Stomach (tissue), 9 donors: ENCODE data around the gene DCTPP1. TPM values are rescaled to one million over a fixed set of nuclear protein-coding genes. Genes with fewer than 3 reads are reported as not detected.

Experiments
- DNase-seq, 2 donors: peaks; one replicate each; pipeline versions ENCODE4 v3.0.0 to v3.0.0-alpha.2; 2013 to 2019
- H3K27ac ChIP-seq, 5 donors: fragments of 200-600 bp in 4 of 5; sonication (generic) in 4 of 5; one replicate each; pipeline ENCODE4 v1.5.1; 2013 to 2019; ENCODE audit warnings: mild to moderate bottlenecking in 1 of 5, moderate library complexity in 1 of 5
- H3K27me3 ChIP-seq, 3 donors: fragments of 200-600 bp; sonication (generic); one replicate each; pipeline ENCODE4 v1.5.1; 2017 to 2019; ENCODE audit warnings: mixed run types in 1 of 3
- H3K36me3 ChIP-seq, 4 donors: fragments of 200-600 bp; sonication (generic); 1 replicate in 3 of 4; 2 replicates in 1 of 4; pipeline ENCODE4 v1.5.1; 2016 to 2019
- H3K4me1 ChIP-seq, 4 donors: fragments of 200-600 bp; sonication (generic); one replicate each; pipeline ENCODE4 v1.5.1; 2016 to 2019
- H3K4me3 ChIP-seq, 4 donors: fragments of 200-600 bp; sonication (generic) in 3 of 4; one replicate each; pipeline ENCODE4 v1.5.1; 2016 to 2019; ENCODE audit warnings: mild to moderate bottlenecking in 1 of 4
- H3K9me3 ChIP-seq, 4 donors: fragments of 200-600 bp; sonication (generic); one replicate each; pipeline ENCODE4 v1.5.1; 2016 to 2019
- EP300 ChIP-seq: sonication (generic); formaldehyde crosslinking; IDR thresholded peaks from one replicate; pipeline ENCODE4 v1.6.1; 2017; ENCODE audit warnings: antibody characterized with exemption
- POLR2A ChIP-seq, 4 donors: fragments of 450-650 bp; IDR thresholded peaks; one replicate each; pipeline ENCODE4 v1.6.1; 2016; ENCODE audit warnings: antibody characterized with exemption in 4 of 4, control low read depth in 2 of 4, mild to moderate bottlenecking in 1 of 4, moderate library complexity in 1 of 4
- POLR2AphosphoS5 ChIP-seq, 3 donors: sonication (generic); formaldehyde crosslinking; IDR thresholded peaks; one replicate each; pipeline ENCODE4 v1.6.1; 2016; ENCODE audit warnings: antibody characterized with exemption in 3 of 3
- WGBS, 5 donors: extraction: QIAGEN DNeasy Blood & Tissue Kit in 3 of 5; methylation state at CpG; one replicate each; pipeline versions ENCODE4 v1.1.5 to v1.1.7; 2013 to 2018; 5-methylcytosine and 5-hydroxymethylcytosine counted together
- intact Hi-C: fragments of 100-400 bp; cut with DNase I; formaldehyde crosslinking; loops from one replicate; pipeline ENCODE4 v1.15.1; 2023; ENCODE audit warnings: low total_unique reads
- polyA plus RNA-seq, 3 donors: library from polyadenylated mRNA; stranded (reverse); fragments of 200-250 nt; gene quantifications; one replicate each; pipeline ENCODE4 v1.2.3, GENCODE V29; 2013
- small RNA-seq, 4 donors: library from RNA; depleted of rRNA; stranded (forward); fragments of <200 nt; gene quantifications; one replicate each; pipeline ENCODE3, GENCODE V24; 2016
- total RNA-seq, 5 donors: library from RNA; depleted of rRNA; stranded (reverse); fragments of >200 nt; gene quantifications; one replicate each; pipeline versions ENCODE4 v1.1.0 to v1.2.3, GENCODE V29; 2014 to 2016
- TF ChIP-seq, protein P1 (sequence below), 7 experiments: fragments of 450-650 bp in 4 of 7; fragments of 200-600 bp in 3 of 7; sonication (generic) in 3 of 7; IDR thresholded peaks; one replicate each; pipeline ENCODE4 v1.5.1; 2016 to 2019; ENCODE audit warnings: antibody characterized with exemption in 7 of 7, control low read depth in 2 of 7, mild to moderate bottlenecking in 1 of 7
- donor health status: healthy with polysubstance abuse.
- donor health status: Bipolar disorder and iron deficiency.
- donor health status: healthy.

DCTPP1 gene
- total and polyA plus RNA-seq, 8 donors, result 15.5 to 50.2 (median 35.9) TPM; not detected in 1

DNA sequence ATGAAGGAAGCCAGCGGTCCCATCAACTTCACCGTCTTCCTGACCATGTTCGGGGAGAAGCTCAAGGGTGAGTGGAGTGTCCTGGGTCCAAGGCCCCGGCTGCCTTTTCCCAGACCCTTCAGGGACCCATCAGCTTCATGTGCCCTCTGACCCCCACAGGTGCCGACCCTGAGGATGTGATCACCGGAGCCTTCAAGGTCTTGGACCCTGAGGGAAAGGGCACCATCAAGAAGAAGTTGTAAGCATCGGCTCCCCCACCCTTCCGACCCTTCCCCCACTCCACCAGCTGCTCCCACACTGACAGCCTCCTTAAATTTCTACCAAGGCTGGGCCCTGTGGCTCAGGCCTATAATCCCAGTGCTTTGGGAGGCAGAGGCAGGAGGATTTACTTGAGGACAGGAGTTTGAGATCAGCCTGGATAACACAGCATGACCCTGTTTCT lies 53.3 kb downstream of the DCTPP1 start:
- H3K9me3 ChIP-seq, result no peaks in the 10 kb centered on the region
- H3K4me3 ChIP-seq, result no peak overlapping the region
- H3K27me3 ChIP-seq, result no peaks in the 10 kb centered on the region
- peak overlapping the region in 4 of 5 donors; percentile 98 to 100 (median 98) for H3K27ac ChIP-seq
- H3K36me3 ChIP-seq, result no peaks in the 10 kb centered on the region
- peaks cover 21 to 36% (median 32%) of the 10 kb centered on the region in 4 donors for H3K4me1 ChIP-seq
- TF ChIP-seq POLR2A (IDR thresholded peaks at IDR 0.05), result no peak
- TF ChIP-seq, protein P1, sequence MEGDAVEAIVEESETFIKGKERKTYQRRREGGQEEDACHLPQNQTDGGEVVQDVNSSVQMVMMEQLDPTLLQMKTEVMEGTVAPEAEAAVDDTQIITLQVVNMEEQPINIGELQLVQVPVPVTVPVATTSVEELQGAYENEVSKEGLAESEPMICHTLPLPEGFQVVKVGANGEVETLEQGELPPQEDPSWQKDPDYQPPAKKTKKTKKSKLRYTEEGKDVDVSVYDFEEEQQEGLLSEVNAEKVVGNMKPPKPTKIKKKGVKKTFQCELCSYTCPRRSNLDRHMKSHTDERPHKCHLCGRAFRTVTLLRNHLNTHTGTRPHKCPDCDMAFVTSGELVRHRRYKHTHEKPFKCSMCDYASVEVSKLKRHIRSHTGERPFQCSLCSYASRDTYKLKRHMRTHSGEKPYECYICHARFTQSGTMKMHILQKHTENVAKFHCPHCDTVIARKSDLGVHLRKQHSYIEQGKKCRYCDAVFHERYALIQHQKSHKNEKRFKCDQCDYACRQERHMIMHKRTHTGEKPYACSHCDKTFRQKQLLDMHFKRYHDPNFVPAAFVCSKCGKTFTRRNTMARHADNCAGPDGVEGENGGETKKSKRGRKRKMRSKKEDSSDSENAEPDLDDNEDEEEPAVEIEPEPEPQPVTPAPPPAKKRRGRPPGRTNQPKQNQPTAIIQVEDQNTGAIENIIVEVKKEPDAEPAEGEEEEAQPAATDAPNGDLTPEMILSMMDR (IDR thresholded peaks at IDR 0.05), result no peak
- TF ChIP-seq POLR2AphosphoS5 (IDR thresholded peaks at IDR 0.05), result no peak
- no peak for TF ChIP-seq EP300
- 90 to 95% (median 92%) methylated on average over 7 to 8 of the region's 8 CpGs for WGBS, 5 donors
- DNase-seq, result no peak
- intact Hi-C loops, result no loop called here

DNA sequence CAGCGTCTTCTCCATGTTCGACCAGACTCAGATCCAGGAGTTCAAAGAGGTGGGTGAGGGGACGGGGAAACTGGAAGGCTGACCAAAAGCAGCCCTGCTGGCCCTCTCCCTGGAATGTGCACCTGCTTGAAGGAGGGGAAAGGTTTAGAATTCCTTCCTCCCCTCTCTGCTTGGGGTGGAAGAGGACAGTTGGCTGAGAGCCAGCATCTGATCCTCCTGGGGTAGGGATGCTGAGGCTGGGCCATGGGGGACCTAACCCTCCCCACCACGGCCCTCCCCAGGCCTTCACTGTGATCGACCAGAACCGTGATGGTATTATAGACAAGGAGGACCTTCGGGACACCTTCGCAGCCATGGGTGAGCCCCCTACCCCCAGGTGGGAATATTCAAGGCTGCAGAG lies 54.0 kb downstream of the DCTPP1 start:
- intact Hi-C loops, result no loop called here
- 88 to 95% (median 91%) methylated on average over 8 of the region's 8 CpGs for WGBS, 5 donors
- no peaks in the 10 kb centered on the region for H3K36me3 ChIP-seq
- TF ChIP-seq POLR2A (IDR thresholded peaks at IDR 0.05) (no peak), EP300 (no peak), POLR2AphosphoS5 (IDR thresholded peaks at IDR 0.05) (no peak)
- TF ChIP-seq, protein P1 (IDR thresholded peaks at IDR 0.05), result no peak
- DNase-seq, result no peak
- H3K27ac ChIP-seq, result peak overlapping the region in 2 of 5 donors; percentile 98 to 100
- no peak overlapping the region for H3K4me3 ChIP-seq
- peaks cover 24 to 36% (median 30%) of the 10 kb centered on the region in 4 donors for H3K4me1 ChIP-seq
- H3K27me3 ChIP-seq, result no peaks in the 10 kb centered on the region
- H3K9me3 ChIP-seq, result no peaks in the 10 kb centered on the region

DNA sequence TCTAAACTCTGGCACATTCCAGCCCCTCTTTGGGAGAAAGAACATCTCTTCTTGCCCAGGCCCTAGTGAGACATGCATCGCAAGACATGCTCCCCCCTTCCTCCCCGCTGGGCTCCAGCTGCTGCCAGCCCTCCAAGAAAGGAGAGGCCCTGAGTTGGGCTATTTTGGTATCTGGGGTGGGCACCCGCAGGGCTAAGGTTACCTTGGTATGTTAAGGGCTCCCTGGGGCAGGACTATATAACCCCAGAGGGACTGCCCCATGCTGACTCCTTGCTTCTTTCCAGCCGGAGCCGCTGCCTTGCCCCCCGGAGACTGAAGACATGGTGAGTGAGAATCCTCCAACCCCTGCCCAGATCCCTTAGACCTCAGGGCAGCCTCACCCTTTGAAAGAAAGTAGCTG lies 55.3 kb downstream of the DCTPP1 start, which contains the start of gene MYL11:
MYL11 (plus strand) TSS at position 265 of the 400 bp plus-strand sequence; CDS start at position 321, 56 bp downstream.
- TF ChIP-seq EP300 (no peak), POLR2A (IDR thresholded peaks at IDR 0.05) (no peak), POLR2AphosphoS5 (IDR thresholded peaks at IDR 0.05) (no peak)
- TF ChIP-seq, protein P1 (IDR thresholded peaks at IDR 0.05), result no peak
- peaks cover 22 to 31% (median 25%) of the 10 kb centered on the region in 4 donors for H3K4me1 ChIP-seq
- no peak within 1 kb of the TSS for H3K4me3 ChIP-seq
- no peaks in the 10 kb centered on the region for H3K27me3 ChIP-seq
- WGBS, 5 donors, result 87 to 93% (median 93%) methylated on average over 6 of the region's 6 CpGs
- no peaks in the 10 kb centered on the region for H3K36me3 ChIP-seq
- H3K9me3 ChIP-seq, result no peaks in the 10 kb centered on the region
- H3K27ac ChIP-seq, result no peak within 1 kb of the TSS
- intact Hi-C loops, result no loop called here
- no peak for DNase-seq

Small RNA genes within 50 kb of the gene (small RNA-seq; reads per million reads assigned to genes)
- 0 reads per million in 4 donors for gene RF00019
- 0 to 0.31 (median 0) reads per million in 4 donors for gene RF00406

Other genes with a start within 250 kb of the DCTPP1 start
- gene CORO1A, start 246.4 kb downstream of the DCTPP1 start, total RNA-seq, result 10 to 100 TPM; 13.0 to 30.3 (median 18.7) TPM
- 10 to 100 TPM; 34.2 to 42.5 (median 37.3) TPM for gene CORO1A, start 246.4 kb downstream of the DCTPP1 start, polyA plus RNA-seq
- 100 to 1,000 TPM in 2 of 5 donors, 10 to 100 TPM in 2, not detected in 1; 21.3 to 415 (median 168) TPM for gene BOLA2B, start 236.4 kb downstream of the DCTPP1 start, total RNA-seq
- 100 to 1,000 TPM; 281 to 322 (median 321) TPM for gene BOLA2B, start 236.4 kb downstream of the DCTPP1 start, polyA plus RNA-seq
- 10 to 100 TPM in 3 of 5 donors, 1 to 10 TPM in 2; 2.3 to 86.9 (median 19.0) TPM for gene SLX1A, start 236.2 kb downstream of the DCTPP1 start, total RNA-seq
- gene SLX1A, start 236.2 kb downstream of the DCTPP1 start, polyA plus RNA-seq, result 10 to 100 TPM; 80.8 to 86.0 (median 84.2) TPM
- gene SULT1A3, start 230.8 kb downstream of the DCTPP1 start, total RNA-seq, result 100 to 1,000 TPM in 1 of 5 donors, 10 to 100 TPM in 3, 1 to 10 TPM in 1; 4.2 to 118 (median 63.6) TPM
- gene SULT1A3, start 230.8 kb downstream of the DCTPP1 start, polyA plus RNA-seq, result 10 to 100 TPM; 23.8 to 53.2 (median 42.2) TPM
- 1 to 10 TPM in 4 of 5 donors, not detected in 1; 1.6 to 6.4 (median 3.0) TPM for gene NPIPB13, start 181.6 kb downstream of the DCTPP1 start, total RNA-seq
- 1 to 10 TPM; 1.7 to 5.5 (median 2.6) TPM for gene NPIPB13, start 181.6 kb downstream of the DCTPP1 start, polyA plus RNA-seq
- gene CD2BP2, start 74.7 kb downstream of the DCTPP1 start, total RNA-seq, result 10 to 100 TPM in 4 of 5 donors, 1 to 10 TPM in 1; 8.8 to 30.8 (median 18.3) TPM
- 10 to 100 TPM; 37.1 to 45.2 (median 41.4) TPM for gene CD2BP2, start 74.7 kb downstream of the DCTPP1 start, polyA plus RNA-seq
- gene TBC1D10B, start 59.5 kb downstream of the DCTPP1 start, total RNA-seq, result 10 to 100 TPM; 25.1 to 89.2 (median 33.2) TPM
- 10 to 100 TPM; 20.5 to 25.0 (median 22.0) TPM for gene TBC1D10B, start 59.5 kb downstream of the DCTPP1 start, polyA plus RNA-seq
- gene MYL11, start 55.2 kb downstream of the DCTPP1 start, total RNA-seq, result not detected
- gene MYL11, start 55.2 kb downstream of the DCTPP1 start, polyA plus RNA-seq, result 1 to 10 TPM in 2 of 3 donors, not detected in 1; 1.6 to 4.7 TPM
- 1 to 10 TPM in 3 of 5 donors, under 1 TPM in 1, not detected in 1; 0.72 to 6.2 (median 3.9) TPM for gene SEPTIN1, start 47.5 kb downstream of the DCTPP1 start, total RNA-seq
- 10 to 100 TPM in 1 of 3 donors, 1 to 10 TPM in 2; 5.2 to 10.5 (median 7.0) TPM for gene SEPTIN1, start 47.5 kb downstream of the DCTPP1 start, polyA plus RNA-seq
- 10 to 100 TPM in 1 of 5 donors, 1 to 10 TPM in 4; 4.0 to 33.6 (median 5.4) TPM for gene ZNF48, start 34.6 kb downstream of the DCTPP1 start, total RNA-seq
- 1 to 10 TPM; 3.9 to 5.5 (median 4.6) TPM for gene ZNF48, start 34.6 kb downstream of the DCTPP1 start, polyA plus RNA-seq
- 10 to 100 TPM in 2 of 5 donors, 1 to 10 TPM in 3; 1.2 to 28.7 (median 6.7) TPM for gene ZNF771, start 22.4 kb downstream of the DCTPP1 start, total RNA-seq
- gene ZNF771, start 22.4 kb downstream of the DCTPP1 start, polyA plus RNA-seq, result 10 to 100 TPM in 1 of 3 donors, 1 to 10 TPM in 2; 3.4 to 11.0 (median 6.5) TPM
- gene SEPHS2, start 15.8 kb upstream of the DCTPP1 start, total RNA-seq, result 100 to 1,000 TPM in 1 of 5 donors, 10 to 100 TPM in 4; 30.7 to 167 (median 41.4) TPM
- gene SEPHS2, start 15.8 kb upstream of the DCTPP1 start, polyA plus RNA-seq, result 10 to 100 TPM; 36.8 to 66.1 (median 61.1) TPM
- 100 to 1,000 TPM in 1 of 5 donors, 10 to 100 TPM in 2, 1 to 10 TPM in 2; 5.8 to 256 (median 11.3) TPM for gene ITGAL, start 42.7 kb upstream of the DCTPP1 start, total RNA-seq
- gene ITGAL, start 42.7 kb upstream of the DCTPP1 start, polyA plus RNA-seq, result 1 to 10 TPM; 1.2 to 4.3 (median 1.2) TPM
- gene ZNF768, start 96.5 kb upstream of the DCTPP1 start, total RNA-seq, result 10 to 100 TPM; 11.9 to 75.0 (median 30.0) TPM
- 10 to 100 TPM; 27.0 to 33.2 (median 32.7) TPM for gene ZNF768, start 96.5 kb upstream of the DCTPP1 start, polyA plus RNA-seq
- gene ZNF747, start 104.8 kb upstream of the DCTPP1 start, total RNA-seq, result 10 to 100 TPM; 10.3 to 18.7 (median 12.9) TPM
- 1 to 10 TPM; 6.2 to 7.8 (median 7.3) TPM for gene ZNF747, start 104.8 kb upstream of the DCTPP1 start, polyA plus RNA-seq
- gene ZNF764, start 128.3 kb upstream of the DCTPP1 start, total RNA-seq, result 100 to 1,000 TPM in 1 of 5 donors, 10 to 100 TPM in 3, 1 to 10 TPM in 1; 3.5 to 107 (median 13.4) TPM
- 1 to 10 TPM; 3.9 to 7.8 (median 6.8) TPM for gene ZNF764, start 128.3 kb upstream of the DCTPP1 start, polyA plus RNA-seq
- gene ZNF688, start 141.7 kb upstream of the DCTPP1 start, total RNA-seq, result 100 to 1,000 TPM in 1 of 5 donors, 10 to 100 TPM in 3, 1 to 10 TPM in 1; 9.4 to 123 (median 18.3) TPM
- 10 to 100 TPM; 25.2 to 26.1 (median 25.3) TPM for gene ZNF688, start 141.7 kb upstream of the DCTPP1 start, polyA plus RNA-seq
- 10 to 100 TPM in 3 of 5 donors, 1 to 10 TPM in 2; 7.8 to 49.0 (median 10.3) TPM for gene ZNF785, start 155.7 kb upstream of the DCTPP1 start, total RNA-seq
- gene ZNF785, start 155.7 kb upstream of the DCTPP1 start, polyA plus RNA-seq, result 1 to 10 TPM; 3.8 to 5.4 (median 4.6) TPM
- gene ZNF689, start 180.4 kb upstream of the DCTPP1 start, total RNA-seq, result 10 to 100 TPM in 2 of 5 donors, 1 to 10 TPM in 2, under 1 TPM in 1; 0.58 to 86.4 (median 7.1) TPM
- gene ZNF689, start 180.4 kb upstream of the DCTPP1 start, polyA plus RNA-seq, result 1 to 10 TPM; 2.0 to 4.4 (median 3.1) TPM
- gene PRR14, start 220.9 kb upstream of the DCTPP1 start, total RNA-seq, result 100 to 1,000 TPM in 2 of 5 donors, 10 to 100 TPM in 2, 1 to 10 TPM in 1; 9.0 to 123 (median 93.9) TPM
- 10 to 100 TPM; 69.8 to 79.7 (median 79.6) TPM for gene PRR14, start 220.9 kb upstream of the DCTPP1 start, polyA plus RNA-seq
- 100 to 1,000 TPM in 1 of 5 donors, 10 to 100 TPM in 4; 20.4 to 185 (median 28.6) TPM for gene FBRS, start 228.4 kb upstream of the DCTPP1 start, total RNA-seq
- gene FBRS, start 228.4 kb upstream of the DCTPP1 start, polyA plus RNA-seq, result 10 to 100 TPM; 19.7 to 35.9 (median 24.0) TPM